SIG-M5 treated with dmso at 0.1 percent for 504 hours (cell line): ENCODE measurements around the gene PLEKHM1.

Source experiments
- DNase-seq: peaks from one replicate; lab custom pipeline; 2025; ENCODE audit not compliant: unreplicated experiment; lab: John Stamatoyannopoulos, UW

The PLEKHM1 gene

DNA sequence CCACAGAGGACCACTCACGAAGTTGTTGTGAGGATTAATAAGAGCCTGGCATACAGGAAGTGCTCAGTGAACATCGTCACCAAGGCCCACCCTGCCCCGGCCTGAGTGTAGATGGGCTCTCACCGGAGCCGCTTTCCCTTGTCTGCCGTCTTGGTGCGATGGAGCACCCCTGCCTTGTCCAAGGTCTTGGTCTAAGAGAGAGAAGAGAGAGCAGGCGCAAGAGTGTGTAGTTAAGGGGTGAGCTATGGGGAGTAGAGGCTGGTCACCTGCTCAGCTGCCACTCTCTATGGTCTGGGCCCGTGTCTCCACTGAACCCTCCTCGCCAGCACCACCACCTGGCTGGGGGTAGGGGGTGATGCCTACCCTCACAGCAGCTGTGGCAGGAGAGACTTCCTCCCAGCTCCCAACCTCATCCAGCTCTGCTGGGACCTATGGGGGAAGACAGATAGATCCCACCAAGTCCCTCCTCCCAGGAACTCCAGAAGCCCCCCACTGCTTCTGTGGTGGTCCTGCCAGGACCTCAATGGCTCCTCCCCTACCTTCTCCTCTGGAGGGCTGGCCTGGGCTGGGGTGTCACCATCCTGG lies 86.5 kb downstream of the PLEKHM1 start:
- DNase-seq: no peak

GRCh38 chr17:45402916-45403315 lies 87.6 kb downstream of the PLEKHM1 start:
- no peak for DNase-seq

DNA sequence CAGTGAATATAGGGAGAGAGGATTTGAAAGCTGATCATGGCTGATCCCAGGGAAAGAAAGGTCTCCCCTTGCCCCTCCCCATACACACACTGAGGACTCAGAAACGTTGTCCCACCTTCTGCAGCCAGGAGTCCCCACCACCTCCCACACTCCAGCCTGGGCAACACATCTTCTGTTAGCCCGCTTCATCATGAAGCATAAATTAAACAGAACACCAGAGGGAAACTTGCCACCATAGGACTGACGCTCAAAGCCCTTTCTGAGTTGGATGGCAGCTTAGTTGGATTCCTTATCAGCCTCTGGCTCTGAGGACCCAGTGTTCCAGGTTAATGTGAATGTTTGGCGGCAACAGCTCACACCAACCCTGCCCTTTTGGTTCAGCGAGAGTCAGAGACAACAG lies 91.7 kb downstream of the PLEKHM1 start:
- DNase-seq: no peak

DNA sequence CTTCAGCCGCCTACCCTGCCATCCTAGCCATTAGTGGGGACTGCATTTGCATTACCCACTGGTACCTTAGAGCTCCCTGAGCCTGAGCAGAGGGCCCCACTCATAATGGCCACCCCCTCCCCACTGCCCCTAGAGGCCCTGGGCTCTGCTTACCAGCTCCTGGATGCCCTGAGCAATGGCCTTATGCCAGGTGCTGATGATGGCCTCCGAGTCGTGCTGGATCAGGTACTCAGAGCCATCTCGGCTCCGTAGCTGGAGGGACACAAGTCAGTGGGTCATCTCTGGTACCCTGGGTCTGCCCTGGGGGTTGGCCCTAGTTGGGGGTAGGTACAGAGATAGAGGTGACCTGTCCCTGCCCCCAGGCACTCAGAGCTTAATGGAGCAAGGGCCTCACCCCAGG lies 92.7 kb downstream of the PLEKHM1 start:
- DNase-seq: no peak

- no peak for DNase-seq
Measured at GRCh38 chr17:45396496-45397205, 93.9 kb downstream of the PLEKHM1 start.

DNA sequence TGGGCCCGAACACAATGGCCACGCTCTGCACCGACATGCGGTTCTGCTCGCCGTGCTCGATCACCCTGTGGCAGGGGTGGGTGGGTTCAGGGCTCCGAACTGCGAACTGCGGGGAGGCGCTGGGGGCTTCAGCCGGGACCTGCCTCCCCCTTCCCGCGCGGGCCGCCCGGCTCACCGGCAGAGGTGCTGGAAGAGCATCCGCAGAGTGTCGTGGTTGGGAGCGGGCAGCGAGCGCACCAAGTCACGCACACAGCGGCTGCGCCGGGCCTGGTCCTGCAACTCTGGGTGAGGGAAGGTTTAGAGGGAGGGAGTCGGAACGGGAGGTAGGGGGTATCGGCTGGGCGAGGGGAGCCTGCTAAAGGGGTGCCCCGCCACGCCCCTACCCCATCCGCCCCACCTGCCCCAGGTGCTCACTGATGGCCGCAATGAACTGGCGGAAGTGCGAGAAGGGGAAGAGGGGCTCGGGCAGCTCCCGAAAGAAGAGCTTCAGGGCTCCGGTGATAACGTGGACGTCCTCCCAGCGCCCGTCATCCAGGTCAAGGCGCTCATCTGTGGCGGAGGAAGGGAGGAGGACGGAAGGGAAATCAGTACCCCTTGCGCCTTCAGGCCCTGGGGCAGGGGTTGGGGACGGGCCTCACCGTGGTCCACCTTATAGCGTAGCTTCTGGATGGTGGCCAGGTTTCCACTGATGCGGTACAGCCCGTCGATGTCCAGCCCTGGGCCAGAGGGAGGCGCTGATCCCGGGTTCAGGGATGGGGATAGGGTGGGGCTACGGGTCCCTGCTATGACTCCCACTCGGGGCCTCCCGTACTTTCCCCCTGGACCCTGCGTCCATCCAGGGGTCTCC lies 94.7 kb downstream of the PLEKHM1 start:
- no peak for DNase-seq

- no peak for DNase-seq
Measured at GRCh38 chr17:45394913-45395568, 95.5 kb downstream of the PLEKHM1 start.

GRCh38 chr17:45394564-45394912 lies 96.0 kb downstream of the PLEKHM1 start:
- DNase-seq: no peak

- no peak for DNase-seq
Measured at GRCh38 chr17:45394091-45394490, 96.4 kb downstream of the PLEKHM1 start.

DNA sequence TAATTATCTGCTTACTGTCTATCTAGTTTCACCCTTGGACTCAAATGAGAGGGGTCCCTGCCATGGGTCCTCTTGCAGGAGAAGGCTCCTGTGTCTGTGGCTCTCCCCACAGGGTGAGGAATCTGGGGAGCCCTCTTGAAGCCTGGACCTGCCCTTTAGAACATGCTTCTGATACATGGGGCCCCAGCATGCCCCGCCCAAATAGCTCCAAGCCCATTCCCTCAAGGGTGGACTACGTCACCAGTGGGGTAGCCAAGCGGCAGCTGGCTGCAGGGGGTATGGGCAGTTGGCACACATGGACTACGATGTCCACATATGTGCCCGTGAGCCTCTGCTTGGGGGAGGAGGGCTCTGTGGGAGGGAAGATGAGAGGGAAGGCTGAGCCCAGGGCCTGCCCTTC lies 97.1 kb downstream of the PLEKHM1 start:
- DNase-seq: no peak

DNA sequence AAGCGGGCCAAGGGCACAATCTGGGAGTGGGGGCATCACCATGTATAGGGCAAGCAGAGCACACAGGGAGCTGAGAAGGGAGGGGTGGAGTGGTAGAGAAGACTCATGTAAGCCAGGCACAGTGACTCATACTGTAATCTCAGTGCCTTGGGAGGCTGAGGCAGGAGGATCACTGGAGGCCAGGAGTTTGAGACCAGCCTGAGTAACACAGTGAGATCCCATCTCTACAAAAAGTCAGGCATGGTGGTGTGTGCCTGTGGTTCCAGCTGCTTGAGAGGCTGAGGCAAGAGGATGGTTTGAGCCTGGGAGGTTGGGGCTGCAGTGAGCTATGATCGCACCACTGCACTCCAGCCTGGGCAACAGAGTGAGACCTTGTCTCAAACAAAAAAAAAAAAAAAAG lies 98.6 kb downstream of the PLEKHM1 start:
- DNase-seq: no peak

- no peak for DNase-seq
Measured at GRCh38 chr17:45391291-45391690, 99.2 kb downstream of the PLEKHM1 start.

GRCh38 chr17:45389354-45389753 lies 101.2 kb downstream of the PLEKHM1 start:
- DNase-seq: no peak

- no peak for DNase-seq
Measured at GRCh38 chr17:45388604-45389325, 101.8 kb downstream of the PLEKHM1 start.

DNA sequence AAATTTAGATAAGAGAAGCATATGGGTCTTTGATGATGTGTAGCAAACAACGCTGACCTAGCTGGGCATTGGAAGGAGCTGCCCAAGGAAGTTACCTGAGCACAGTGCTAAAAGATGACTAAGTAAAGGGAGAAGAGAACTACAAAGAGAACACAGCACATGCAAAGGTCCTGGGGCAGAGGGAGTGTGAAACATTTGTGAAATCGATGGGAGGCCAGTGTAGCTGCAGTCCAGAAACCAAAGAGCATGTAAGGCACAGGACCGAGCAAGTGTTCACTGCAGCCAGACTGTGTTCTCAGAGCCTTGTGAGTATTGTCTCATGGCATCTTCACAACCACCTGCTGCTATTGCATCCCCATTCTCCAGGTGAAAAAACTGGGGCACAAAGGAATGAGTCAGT lies 102.8 kb downstream of the PLEKHM1 start:
- no peak for DNase-seq

- peak; percentile 32 for DNase-seq
Measured at GRCh38 chr17:45386178-45386577, 104.3 kb downstream of the PLEKHM1 start.
